ENCODE results near the gene CPNE7.

The CPNE7 gene

DNA sequence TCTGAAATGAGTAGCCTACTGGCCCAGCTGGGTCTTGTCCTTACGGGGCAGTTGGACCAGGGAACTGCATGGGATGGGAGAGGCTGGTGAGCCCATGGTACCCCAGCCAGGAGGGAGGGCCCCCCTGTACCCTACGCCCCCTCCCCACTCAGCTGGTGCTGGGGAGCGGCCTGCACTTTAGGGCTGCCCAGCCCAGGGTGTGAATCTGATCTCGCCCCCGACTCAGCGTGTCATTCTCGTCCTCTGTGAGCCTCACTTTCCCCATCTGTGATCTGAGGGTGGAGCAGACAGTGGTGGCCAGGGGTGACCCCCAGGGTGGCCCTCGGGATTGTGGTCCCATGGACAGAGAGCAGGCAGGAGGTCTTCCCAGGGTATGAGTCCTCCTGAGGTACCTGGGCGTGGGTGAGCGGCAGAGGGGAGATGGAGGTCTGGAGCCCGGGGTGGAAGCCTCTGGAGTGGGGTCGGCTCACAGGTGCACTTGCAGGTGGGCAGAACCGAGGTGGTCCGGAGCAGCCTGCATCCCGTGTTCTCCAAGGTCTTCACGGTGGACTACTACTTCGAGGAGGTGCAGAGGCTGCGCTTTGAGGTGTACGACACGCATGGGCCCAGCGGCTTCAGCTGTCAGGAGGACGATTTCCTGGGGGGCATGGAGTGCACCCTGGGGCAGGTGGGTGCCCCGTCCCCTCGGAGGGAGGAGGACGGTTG is 1.6 kb downstream of the CPNE7 start:
- Histone ChIP-seq H3K4me2 (ENCODE audit: low read length) (no peak overlapping the region), H3K27ac (ENCODE audit: low read depth, low read length) (no peak overlapping the region), H3K4me1 (ENCODE audit: control insufficient read depth, low read length) (peaks cover 27% of the 10 kb centered on the region), H3K79me2 (ENCODE audit: control insufficient read depth, low read length) (no peaks in the 10 kb centered on the region), H4K20me1 (ENCODE audit: control insufficient read depth, insufficient read depth, low read depth, low read length) (no peaks in the 10 kb centered on the region), H3K9me3 (ENCODE audit: control insufficient read depth, insufficient read depth, low read length) (peaks cover 10% of the 10 kb centered on the region; the same call in 1 of the 2 replicates), H3K36me3 (ENCODE audit: control insufficient read depth, low read length) (no peaks in the 10 kb centered on the region), H3K4me3 (ENCODE audit: low read length) (no peak overlapping the region), H3F3A (ENCODE audit: control insufficient read depth, insufficient read depth) (0 out of 2 replicates have a peak, but pooled peaks cover 3% of the 10 kb centered on the region), H3K9me2 (replicated peaks; ENCODE audit: control insufficient read depth, low read length) (no peaks in the 10 kb centered on the region), H3K27me3 (ENCODE audit: control insufficient read depth, low read length) (peaks cover 5% of the 10 kb centered on the region)
- TF ChIP-seq CTCF (IDR thresholded peaks at IDR 0.05; ENCODE audit: low read depth, low read length, poor library complexity, severe bottlenecking) (no peak), EZH2phosphoT487 (IDR thresholded peaks at IDR 0.05; ENCODE audit: borderline replicate concordance, low read length) (no peak)

DNA sequence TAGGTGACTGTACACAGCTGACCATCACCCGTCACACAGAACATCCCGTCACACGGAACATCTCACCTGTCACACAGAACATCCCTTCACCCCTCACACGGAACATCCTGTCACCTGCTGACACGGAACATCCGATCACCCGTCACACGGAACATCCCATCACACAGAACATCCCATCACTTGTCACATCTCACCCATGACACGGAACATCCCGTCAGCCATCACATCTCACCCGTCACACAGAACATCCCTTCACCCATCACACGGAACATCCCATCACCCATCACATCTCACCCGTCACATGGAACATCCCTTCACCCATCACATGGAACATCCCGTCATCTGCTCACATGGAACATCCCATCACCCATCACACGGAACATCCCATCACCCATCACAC is 3.8 kb downstream of the CPNE7 start:
- Histone ChIP-seq H3K9me2 (replicated peaks; ENCODE audit: control insufficient read depth, low read length) (no peaks in the 10 kb centered on the region), H3K4me3 (ENCODE audit: low read length) (no peak overlapping the region), H3K9me3 (ENCODE audit: control insufficient read depth, insufficient read depth, low read length) (peaks cover 10% of the 10 kb centered on the region; the same call in 1 of the 2 replicates), H3K36me3 (ENCODE audit: control insufficient read depth, low read length) (no peaks in the 10 kb centered on the region), H3K27me3 (ENCODE audit: control insufficient read depth, low read length) (peaks cover 5% of the 10 kb centered on the region), H3K4me1 (ENCODE audit: control insufficient read depth, low read length) (peaks cover 14% of the 10 kb centered on the region), H3F3A (ENCODE audit: control insufficient read depth, insufficient read depth) (0 out of 2 replicates have a peak, but pooled peaks cover 3% of the 10 kb centered on the region), H3K4me2 (ENCODE audit: low read length) (no peak overlapping the region), H3K27ac (ENCODE audit: low read depth, low read length) (no peak overlapping the region), H3K79me2 (ENCODE audit: control insufficient read depth, low read length) (no peaks in the 10 kb centered on the region), H4K20me1 (ENCODE audit: control insufficient read depth, insufficient read depth, low read depth, low read length) (no peaks in the 10 kb centered on the region)
- TF ChIP-seq CTCF (IDR thresholded peaks at IDR 0.05; ENCODE audit: low read depth, low read length, poor library complexity, severe bottlenecking) (no peak), EZH2phosphoT487 (IDR thresholded peaks at IDR 0.05; ENCODE audit: borderline replicate concordance, low read length) (no peak)

DNA sequence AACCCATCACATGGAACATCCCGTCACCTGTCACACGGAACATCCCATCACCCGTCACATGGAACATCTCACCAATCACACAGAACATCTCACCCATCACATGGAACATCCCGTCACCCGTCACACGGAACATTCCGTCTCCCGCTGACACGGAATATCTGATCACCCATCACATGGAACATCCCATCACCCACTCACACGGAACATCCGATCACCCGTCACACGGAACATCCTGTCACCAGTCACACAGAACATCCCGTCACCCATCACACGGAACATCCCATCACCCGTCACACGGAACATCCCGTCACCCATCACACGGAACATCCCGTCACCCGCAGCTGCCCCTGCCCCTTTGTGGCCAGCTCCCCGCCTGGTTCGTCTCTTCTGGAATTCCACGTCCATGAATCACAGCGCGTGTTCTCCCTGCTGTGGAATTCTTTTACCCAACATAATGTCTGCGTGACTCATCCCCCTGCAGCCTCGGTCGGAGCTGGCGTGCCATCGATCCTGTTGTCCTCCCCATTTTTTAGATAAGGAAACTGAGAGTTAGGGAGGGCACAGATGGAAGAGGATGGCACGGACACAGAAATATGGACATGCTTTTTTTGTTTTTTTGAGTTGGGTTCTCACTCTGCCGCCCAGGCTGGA is 5.6 kb downstream of the CPNE7 start:
- Histone ChIP-seq H3F3A (ENCODE audit: control insufficient read depth, insufficient read depth) (0 out of 2 replicates have a peak, but pooled peaks cover 3% of the 10 kb centered on the region), H3K4me1 (ENCODE audit: control insufficient read depth, low read length) (no peaks in the 10 kb centered on the region), H3K9me3 (ENCODE audit: control insufficient read depth, insufficient read depth, low read length) (peaks cover 11% of the 10 kb centered on the region; the same call in 1 of the 2 replicates), H3K4me3 (ENCODE audit: low read length) (no peak overlapping the region), H3K79me2 (ENCODE audit: control insufficient read depth, low read length) (no peaks in the 10 kb centered on the region), H3K36me3 (ENCODE audit: control insufficient read depth, low read length) (no peaks in the 10 kb centered on the region), H4K20me1 (ENCODE audit: control insufficient read depth, insufficient read depth, low read depth, low read length) (no peaks in the 10 kb centered on the region), H3K4me2 (ENCODE audit: low read length) (no peak overlapping the region), H3K27me3 (ENCODE audit: control insufficient read depth, low read length) (no peaks in the 10 kb centered on the region), H3K27ac (ENCODE audit: low read depth, low read length) (no peak overlapping the region), H3K9me2 (replicated peaks; ENCODE audit: control insufficient read depth, low read length) (no peaks in the 10 kb centered on the region)
- TF ChIP-seq EZH2phosphoT487 (IDR thresholded peaks at IDR 0.05; ENCODE audit: borderline replicate concordance, low read length) (no peak), CTCF (IDR thresholded peaks at IDR 0.05; ENCODE audit: low read depth, low read length, poor library complexity, severe bottlenecking) (no peak)

Measured in DOHH2 (cell line).